ENCODE measurements around the gene TMEFF1.

The TMEFF1 gene

DNA sequence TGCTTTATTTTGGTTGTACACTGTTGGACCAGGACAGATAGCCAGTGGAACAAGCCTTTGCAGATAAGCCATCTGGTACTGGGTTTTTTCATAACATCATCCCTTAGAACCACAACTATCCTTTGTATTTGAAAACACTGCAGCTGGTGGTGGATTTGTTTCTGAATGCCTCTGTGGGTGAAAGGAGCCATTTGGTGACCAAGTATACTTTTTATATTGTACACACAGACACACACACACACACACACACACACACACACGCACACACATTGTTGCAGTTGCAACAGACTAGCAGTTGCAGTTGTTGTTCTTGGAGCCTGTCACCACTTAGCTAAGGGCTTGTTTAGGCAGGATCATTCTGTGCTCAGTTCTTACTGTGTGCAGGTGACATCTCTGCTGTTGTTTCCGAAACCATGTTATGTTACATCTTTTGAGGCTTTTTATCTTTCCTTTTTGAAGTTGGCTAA lies 82.0 kb downstream of the TMEFF1 start:
- H3K4me3 ChIP-seq (replicated peaks; ENCODE audit: low read depth, low read length) = no peak overlapping the region
- H3K36me3 ChIP-seq (ENCODE audit: control insufficient read depth, insufficient read depth, low read length) = no peaks in the 10 kb centered on the region
- no peak for DNase-seq (ENCODE audit: extremely low read depth, insufficient read length)

DNA sequence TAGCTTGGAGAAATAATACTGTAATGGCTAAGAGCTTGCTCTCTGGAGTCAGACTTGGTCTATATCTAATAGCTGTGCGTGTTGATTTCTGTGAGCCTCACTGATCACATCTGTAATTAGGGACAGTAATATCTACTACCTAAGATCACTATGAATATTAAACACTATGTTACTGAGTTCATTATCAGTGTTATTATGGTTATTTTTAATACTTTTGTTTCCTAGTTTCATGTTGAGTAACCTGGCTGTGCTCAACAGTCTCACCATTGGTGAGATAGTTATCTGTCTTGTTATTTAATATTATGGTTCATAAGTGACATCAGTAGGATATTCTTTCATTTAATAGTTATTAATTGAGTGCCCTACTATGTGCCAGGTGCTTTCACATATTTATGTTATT lies 82.5 kb downstream of the TMEFF1 start:
- DNase-seq (ENCODE audit: extremely low read depth, insufficient read length) = no peak
- TF ChIP-seq, protein P1, sequence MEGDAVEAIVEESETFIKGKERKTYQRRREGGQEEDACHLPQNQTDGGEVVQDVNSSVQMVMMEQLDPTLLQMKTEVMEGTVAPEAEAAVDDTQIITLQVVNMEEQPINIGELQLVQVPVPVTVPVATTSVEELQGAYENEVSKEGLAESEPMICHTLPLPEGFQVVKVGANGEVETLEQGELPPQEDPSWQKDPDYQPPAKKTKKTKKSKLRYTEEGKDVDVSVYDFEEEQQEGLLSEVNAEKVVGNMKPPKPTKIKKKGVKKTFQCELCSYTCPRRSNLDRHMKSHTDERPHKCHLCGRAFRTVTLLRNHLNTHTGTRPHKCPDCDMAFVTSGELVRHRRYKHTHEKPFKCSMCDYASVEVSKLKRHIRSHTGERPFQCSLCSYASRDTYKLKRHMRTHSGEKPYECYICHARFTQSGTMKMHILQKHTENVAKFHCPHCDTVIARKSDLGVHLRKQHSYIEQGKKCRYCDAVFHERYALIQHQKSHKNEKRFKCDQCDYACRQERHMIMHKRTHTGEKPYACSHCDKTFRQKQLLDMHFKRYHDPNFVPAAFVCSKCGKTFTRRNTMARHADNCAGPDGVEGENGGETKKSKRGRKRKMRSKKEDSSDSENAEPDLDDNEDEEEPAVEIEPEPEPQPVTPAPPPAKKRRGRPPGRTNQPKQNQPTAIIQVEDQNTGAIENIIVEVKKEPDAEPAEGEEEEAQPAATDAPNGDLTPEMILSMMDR (IDR thresholded peaks at IDR 0.05; ENCODE audit: insufficient read depth, low read length, poor library complexity, severe bottlenecking) = no peak

More for the DNA sequence above, 82.0 kb downstream of the TMEFF1 start:
- no peaks in the 10 kb centered on the region for H3K27me3 ChIP-seq (replicated peaks; ENCODE audit: control insufficient read depth, insufficient read depth, low read length)
- TF ChIP-seq, protein P1 (IDR thresholded peaks at IDR 0.05; ENCODE audit: insufficient read depth, low read length, poor library complexity, severe bottlenecking) = no peak

DNA sequence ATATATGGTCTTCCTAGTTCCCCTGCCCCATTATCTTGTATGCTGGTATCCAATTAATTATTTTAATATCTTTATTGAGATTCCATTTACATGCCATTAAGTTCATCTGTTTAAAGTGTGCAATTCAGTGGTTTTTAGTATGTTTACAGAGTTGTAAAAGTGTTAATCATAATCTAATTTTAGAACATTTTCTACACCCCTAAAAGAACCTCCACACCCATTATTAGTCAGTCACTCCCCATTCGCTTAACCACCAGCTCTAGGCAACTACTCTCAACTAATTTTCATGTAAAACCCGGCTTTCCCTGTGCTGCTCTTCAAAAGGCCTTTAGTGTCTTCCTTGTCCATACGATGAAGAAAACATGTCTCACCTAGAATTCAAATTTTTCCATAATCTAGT lies 84.1 kb downstream of the TMEFF1 start:
- TF ChIP-seq, protein P1 (IDR thresholded peaks at IDR 0.05; ENCODE audit: insufficient read depth, low read length, poor library complexity, severe bottlenecking) = no peak
- no peak for DNase-seq (ENCODE audit: extremely low read depth, insufficient read length)
- Histone ChIP-seq H3K36me3 (ENCODE audit: control insufficient read depth, insufficient read depth, low read length) (no peaks in the 10 kb centered on the region), H3K4me3 (replicated peaks; ENCODE audit: low read depth, low read length) (no peak overlapping the region), H3K27me3 (replicated peaks; ENCODE audit: control insufficient read depth, insufficient read depth, low read length) (no peaks in the 10 kb centered on the region)

More for the DNA sequence above, 82.5 kb downstream of the TMEFF1 start:
- H3K27me3 ChIP-seq (replicated peaks; ENCODE audit: control insufficient read depth, insufficient read depth, low read length) = no peaks in the 10 kb centered on the region
- no peaks in the 10 kb centered on the region for H3K36me3 ChIP-seq (ENCODE audit: control insufficient read depth, insufficient read depth, low read length)
- H3K4me3 ChIP-seq (replicated peaks; ENCODE audit: low read depth, low read length) = no peak overlapping the region

DNA sequence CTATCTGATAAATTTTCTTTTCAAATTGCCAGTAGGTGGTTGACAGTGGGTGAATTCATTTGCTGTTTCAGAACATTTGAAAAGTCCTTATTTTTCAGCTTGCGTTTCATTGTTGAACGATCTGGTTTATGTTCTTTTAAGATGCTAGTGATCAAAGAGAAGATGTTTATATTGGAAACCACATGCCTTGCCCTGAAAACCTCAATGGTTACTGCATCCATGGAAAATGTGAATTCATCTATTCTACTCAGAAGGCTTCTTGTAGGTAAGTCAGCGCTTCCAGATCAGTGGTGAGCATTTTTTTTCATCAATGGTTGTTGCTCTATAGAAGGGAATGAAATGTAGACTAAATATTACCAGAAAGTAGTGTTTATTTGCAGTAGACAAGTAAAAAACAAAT lies 88.3 kb downstream of the TMEFF1 start:
- Histone ChIP-seq H3K27me3 (replicated peaks; ENCODE audit: control insufficient read depth, insufficient read depth, low read length) (no peaks in the 10 kb centered on the region), H3K4me3 (replicated peaks; ENCODE audit: low read depth, low read length) (no peak overlapping the region), H3K36me3 (ENCODE audit: control insufficient read depth, insufficient read depth, low read length) (no peaks in the 10 kb centered on the region)
- TF ChIP-seq, protein P1 (IDR thresholded peaks at IDR 0.05; ENCODE audit: insufficient read depth, low read length, poor library complexity, severe bottlenecking) = no peak
- DNase-seq (ENCODE audit: extremely low read depth, insufficient read length) = no peak

DNA sequence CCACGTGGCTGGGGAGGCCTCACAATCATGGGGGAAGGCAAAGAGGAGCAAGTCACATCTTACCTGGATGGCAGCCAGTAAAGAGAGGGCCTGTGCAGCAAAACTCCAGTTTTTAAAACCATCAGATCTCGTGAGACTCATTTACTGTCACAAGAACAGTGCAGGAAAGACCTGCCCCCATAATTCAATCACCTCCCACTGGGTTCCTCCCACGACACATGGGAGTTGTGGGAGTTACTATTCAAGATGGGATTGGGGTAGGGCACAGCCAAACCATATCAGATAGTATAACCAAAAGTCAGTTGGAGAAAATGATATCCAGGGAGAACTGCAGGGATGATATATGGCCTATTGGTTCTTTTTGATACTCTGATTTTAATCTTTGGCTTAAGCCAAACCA lies 94.9 kb downstream of the TMEFF1 start:
- no peaks in the 10 kb centered on the region for H3K27me3 ChIP-seq (replicated peaks; ENCODE audit: control insufficient read depth, insufficient read depth, low read length)
- TF ChIP-seq, protein P1 (IDR thresholded peaks at IDR 0.05; ENCODE audit: insufficient read depth, low read length, poor library complexity, severe bottlenecking) = no peak
- no peak overlapping the region for H3K4me3 ChIP-seq (replicated peaks; ENCODE audit: low read depth, low read length)
- H3K36me3 ChIP-seq (ENCODE audit: control insufficient read depth, insufficient read depth, low read length) = no peaks in the 10 kb centered on the region
- DNase-seq (ENCODE audit: extremely low read depth, insufficient read length) = no peak

DNA sequence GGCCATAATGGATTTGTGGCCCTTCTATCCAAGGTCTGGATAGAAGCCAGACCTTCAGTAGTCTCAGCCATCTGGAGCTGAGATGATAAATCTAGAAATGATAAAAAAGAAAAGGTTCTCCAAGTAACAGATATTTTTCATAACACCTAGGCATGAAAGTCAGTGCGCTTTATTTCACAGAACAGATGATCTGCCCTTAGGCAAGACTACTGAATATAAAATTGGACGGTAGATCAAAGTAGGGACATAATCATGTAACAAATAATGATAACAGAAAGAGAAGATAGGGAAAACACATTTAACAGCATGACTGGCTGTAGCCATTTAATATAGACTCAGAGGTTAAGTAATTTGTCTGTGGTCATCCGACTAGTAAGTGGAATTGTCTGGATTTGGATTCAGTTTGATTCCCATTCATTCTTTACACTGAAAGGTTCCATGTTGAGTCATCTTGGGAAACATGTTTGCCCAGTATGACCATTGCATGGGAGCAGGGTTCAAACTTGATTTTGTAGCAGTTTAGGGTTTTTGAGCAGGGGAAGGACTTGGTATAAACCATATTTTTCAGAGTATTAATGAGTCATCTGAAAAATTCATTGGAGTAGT lies 100.8 kb downstream of the TMEFF1 start:
- TF ChIP-seq, protein P1 (IDR thresholded peaks at IDR 0.05; ENCODE audit: insufficient read depth, low read length, poor library complexity, severe bottlenecking) = no peak
- Histone ChIP-seq H3K36me3 (ENCODE audit: control insufficient read depth, insufficient read depth, low read length) (no peaks in the 10 kb centered on the region), H3K27me3 (replicated peaks; ENCODE audit: control insufficient read depth, insufficient read depth, low read length) (no peaks in the 10 kb centered on the region), H3K4me3 (replicated peaks; ENCODE audit: low read depth, low read length) (no peak overlapping the region)
- DNase-seq (ENCODE audit: extremely low read depth, insufficient read length) = no peak
